OCI-LY7 (cell line): ENCODE results near the gene STMN3.

Experiments
- CTCF ChIP-seq: fragments of 200-600 bp; sonication (generic); conservative IDR thresholded peaks from 2 replicates; pipeline ENCODE4 v1.5.1; 2014; ENCODE audit warnings: mild to moderate bottlenecking, antibody characterized with exemption, low read length, moderate library complexity, mixed read lengths
- EZH2phosphoT487 ChIP-seq: fragments of 200-600 bp; sonication (generic); IDR thresholded peaks from 2 replicates; pipeline ENCODE4 v1.6.1; 2018; ENCODE audit warnings: low read depth, borderline replicate concordance, mild to moderate bottlenecking, mixed run types, antibody characterized with exemption, low read length, moderate library complexity, mixed read lengths

- TF ChIP-seq CTCF, result no peak
- no peak for TF ChIP-seq EZH2phosphoT487
Observed at GRCh38 chr20:63595416-63596127, 57.7 kb downstream of the STMN3 start.
